T-helper 17 cell (primary cell): ENCODE measurements around the gene ACSL3. TPM values are rescaled to one million over a fixed set of nuclear protein-coding genes. Genes with fewer than 3 reads are reported as not detected.

Experiments
- ATAC-seq: fragments of 150-1000 bp; cut with Tn5 transposase; 2 replicates; pipeline ENCODE4 v1.10.0; 2021; ENCODE audit warnings: mild to moderate bottlenecking, moderate library complexity
- DNase-seq, 3 donors: peaks; one replicate each; pipeline versions ENCODE4 v3.0.0 to v3.0.0-alpha.2; 2020 to 2021
- H3K9me3 ChIP-seq: one replicate; pipeline ENCODE4 v1.7.0; 2013; ENCODE audit warnings: low read length, mild to moderate bottlenecking; ENCODE audit not compliant: control insufficient read depth, poor library complexity, severe bottlenecking
- H3K27ac Mint-ChIP-seq: one replicate; pipeline ENCODE4 v1.8.0; 2022; ENCODE audit warnings: mild to moderate bottlenecking, moderate library complexity, mixed read lengths
- H3K27me3 Mint-ChIP-seq: one replicate; pipeline ENCODE4 v1.8.0; 2022; ENCODE audit warnings: mixed read lengths
- H3K36me3 Mint-ChIP-seq: one replicate; pipeline ENCODE4 v1.8.0; 2022; ENCODE audit warnings: low read depth, mixed read lengths
- H3K4me1 Mint-ChIP-seq: one replicate; pipeline ENCODE4 v1.8.0; 2022; ENCODE audit warnings: mild to moderate bottlenecking, mixed read lengths
- H3K4me3 Mint-ChIP-seq: one replicate; pipeline ENCODE4 v1.8.0; 2022; ENCODE audit warnings: mild to moderate bottlenecking, moderate library complexity, mixed read lengths
- total RNA-seq, 4 donors: library from RNA in 2 of 4; stranded (reverse) in 2 of 4; gene quantifications; one replicate each; pipeline ENCODE4 v1.2.3 and lab custom pipeline; 2022 to 2026

ACSL3 gene
- total RNA-seq, 2 donors from 2014 or later: 56.2 to 65.7 TPM

DNA sequence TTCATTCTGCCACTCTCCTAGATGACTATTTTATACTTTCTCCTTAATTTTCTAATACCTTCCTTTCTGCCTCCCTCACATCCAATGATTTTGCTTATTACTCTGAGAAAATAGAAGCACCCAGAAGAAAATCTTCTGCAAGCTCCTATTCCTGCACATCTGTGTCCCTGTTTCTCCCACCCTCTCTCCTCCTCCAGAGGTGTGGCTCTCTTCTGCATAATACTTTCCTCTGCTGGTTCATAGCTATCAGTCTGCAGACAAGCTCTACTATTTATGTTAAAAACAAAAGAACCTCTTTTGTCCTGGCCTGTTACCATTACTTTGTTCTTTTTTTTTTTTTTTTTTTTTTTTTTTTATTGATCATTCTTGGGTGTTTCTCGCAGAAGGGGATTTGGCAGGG lies 34.3 kb downstream of the ACSL3 start:
- no peak overlapping the region for H3K27ac Mint-ChIP-seq
- ATAC-seq: no peak
- H3K9me3 ChIP-seq: no peaks in the 10 kb centered on the region
- H3K4me3 Mint-ChIP-seq: no peak overlapping the region
- H3K27me3 Mint-ChIP-seq: no peaks in the 10 kb centered on the region
- H3K36me3 Mint-ChIP-seq: no peaks in the 10 kb centered on the region
- peaks cover 24% of the 10 kb centered on the region for H3K4me1 Mint-ChIP-seq
- DNase-seq: no peak

DNA sequence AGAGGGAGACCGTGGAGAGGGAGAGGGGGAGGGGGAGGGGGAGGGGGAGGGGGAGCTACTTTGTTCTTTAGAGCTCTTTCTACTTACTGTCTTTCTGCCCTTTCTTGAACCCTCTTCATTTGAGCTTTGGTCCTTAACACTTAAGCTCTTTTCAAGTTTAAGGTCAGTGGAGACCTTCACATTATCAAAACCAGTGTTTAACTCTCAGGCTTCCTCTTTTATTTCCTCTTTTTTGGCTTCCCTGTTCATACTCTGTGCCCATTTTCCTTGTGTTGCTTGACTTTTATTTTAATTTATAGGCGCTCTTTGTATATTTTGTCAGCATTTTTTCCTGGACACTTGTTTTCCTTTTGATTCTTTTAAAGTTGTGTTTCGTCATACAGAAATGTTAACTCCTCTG lies 37.1 kb downstream of the ACSL3 start:
- no peak for DNase-seq
- ATAC-seq: no peak
- Mint-ChIP-seq H3K27ac (peak overlapping the region; percentile 59), H3K4me3 (no peak overlapping the region), H3K4me1 (peaks cover 29% of the 10 kb centered on the region), H3K27me3 (no peaks in the 10 kb centered on the region), H3K36me3 (peaks cover 2% of the 10 kb centered on the region)
- no peaks in the 10 kb centered on the region for H3K9me3 ChIP-seq

DNA sequence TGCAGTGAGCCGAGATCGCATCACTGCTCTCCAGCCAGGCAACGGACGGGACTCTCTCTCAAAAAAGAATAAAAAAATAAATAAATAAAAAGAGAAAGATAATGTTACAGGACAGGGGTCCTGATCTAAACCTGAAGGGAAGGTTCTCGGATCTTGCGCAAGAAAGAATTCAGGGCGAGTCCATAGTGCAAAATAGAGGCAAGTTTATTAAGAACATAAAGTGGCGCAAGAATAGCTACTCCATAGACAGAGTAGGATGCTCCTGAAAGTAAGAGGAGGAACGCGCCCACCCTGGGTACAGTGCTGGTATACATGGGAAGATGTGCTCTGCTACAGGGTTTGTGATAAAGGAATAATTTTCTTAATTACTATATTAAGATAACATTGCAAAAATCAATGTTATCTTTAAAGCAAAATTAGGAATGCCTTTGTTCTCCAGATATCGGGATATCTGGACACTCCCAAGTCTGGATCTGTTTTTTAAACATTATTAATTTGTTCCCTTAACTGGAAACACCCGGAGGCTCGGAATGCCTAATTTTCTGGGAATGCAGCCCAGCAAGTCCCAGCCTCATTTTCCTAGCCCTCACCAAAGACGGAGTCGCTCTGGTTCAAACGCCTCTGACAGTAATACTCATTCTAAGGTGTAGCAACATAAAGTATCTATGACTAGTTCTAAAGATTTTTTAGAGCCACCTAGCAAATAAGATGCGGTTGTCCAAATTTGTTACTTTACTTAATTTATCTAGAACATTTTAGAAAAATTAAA lies 38.8 kb downstream of the ACSL3 start:
- Mint-ChIP-seq H3K27ac (no peak overlapping the region), H3K4me3 (no peak overlapping the region), H3K27me3 (no peaks in the 10 kb centered on the region), H3K4me1 (peaks cover 23% of the 10 kb centered on the region), H3K36me3 (peaks cover 2% of the 10 kb centered on the region)
- no peaks in the 10 kb centered on the region for H3K9me3 ChIP-seq
- ATAC-seq (no peak), DNase-seq (no peak)

DNA sequence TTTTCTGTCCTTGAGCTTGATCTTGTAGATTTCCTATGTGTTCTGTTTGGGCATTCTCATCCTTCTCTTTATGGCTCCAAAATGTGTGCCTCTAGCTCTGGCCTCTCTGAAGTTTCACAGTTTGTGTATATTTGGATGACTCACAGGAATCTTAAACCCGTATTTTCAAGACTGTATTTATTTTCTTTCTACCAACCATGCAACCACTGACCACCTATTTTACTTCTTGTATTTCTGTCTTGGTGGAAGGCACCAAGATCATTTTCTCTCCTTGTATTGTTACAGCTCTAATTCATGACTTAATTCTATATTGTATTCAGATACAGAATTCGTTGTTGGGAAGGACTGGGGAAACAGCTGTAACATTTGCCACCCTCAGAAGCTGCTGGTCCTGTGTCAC lies 39.5 kb downstream of the ACSL3 start:
- H3K9me3 ChIP-seq: no peaks in the 10 kb centered on the region
- Mint-ChIP-seq H3K27me3 (no peaks in the 10 kb centered on the region), H3K36me3 (peaks cover 2% of the 10 kb centered on the region), H3K27ac (peak overlapping the region; percentile 74), H3K4me1 (peaks cover 20% of the 10 kb centered on the region), H3K4me3 (no peak overlapping the region)
- DNase-seq: no peak
- ATAC-seq: no peak

DNA sequence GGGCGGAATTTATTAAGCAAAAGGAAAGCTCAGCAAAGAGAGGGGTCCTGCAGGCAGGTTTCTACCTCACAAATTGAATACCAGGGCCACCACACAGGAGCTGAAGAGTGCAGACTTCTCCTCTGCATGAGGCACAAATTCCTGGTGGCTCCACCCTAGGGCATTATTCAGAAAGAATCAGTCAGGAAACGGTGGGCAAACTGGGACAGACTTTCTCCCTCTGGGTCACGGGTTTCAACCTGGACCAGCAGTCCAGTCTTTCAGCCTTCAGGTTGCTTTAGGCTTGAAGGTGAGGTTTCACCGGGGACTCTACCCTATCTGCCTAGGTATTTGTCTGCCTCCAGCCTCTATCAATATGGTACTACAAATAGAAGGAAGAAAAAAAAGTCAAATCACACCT lies 41.8 kb downstream of the ACSL3 start:
- Mint-ChIP-seq H3K27ac (no peak overlapping the region), H3K4me3 (no peak overlapping the region), H3K4me1 (peaks cover 28% of the 10 kb centered on the region), H3K36me3 (peaks cover 2% of the 10 kb centered on the region), H3K27me3 (no peaks in the 10 kb centered on the region)
- no peaks in the 10 kb centered on the region for H3K9me3 ChIP-seq
- DNase-seq (no peak), ATAC-seq (no peak)

DNA sequence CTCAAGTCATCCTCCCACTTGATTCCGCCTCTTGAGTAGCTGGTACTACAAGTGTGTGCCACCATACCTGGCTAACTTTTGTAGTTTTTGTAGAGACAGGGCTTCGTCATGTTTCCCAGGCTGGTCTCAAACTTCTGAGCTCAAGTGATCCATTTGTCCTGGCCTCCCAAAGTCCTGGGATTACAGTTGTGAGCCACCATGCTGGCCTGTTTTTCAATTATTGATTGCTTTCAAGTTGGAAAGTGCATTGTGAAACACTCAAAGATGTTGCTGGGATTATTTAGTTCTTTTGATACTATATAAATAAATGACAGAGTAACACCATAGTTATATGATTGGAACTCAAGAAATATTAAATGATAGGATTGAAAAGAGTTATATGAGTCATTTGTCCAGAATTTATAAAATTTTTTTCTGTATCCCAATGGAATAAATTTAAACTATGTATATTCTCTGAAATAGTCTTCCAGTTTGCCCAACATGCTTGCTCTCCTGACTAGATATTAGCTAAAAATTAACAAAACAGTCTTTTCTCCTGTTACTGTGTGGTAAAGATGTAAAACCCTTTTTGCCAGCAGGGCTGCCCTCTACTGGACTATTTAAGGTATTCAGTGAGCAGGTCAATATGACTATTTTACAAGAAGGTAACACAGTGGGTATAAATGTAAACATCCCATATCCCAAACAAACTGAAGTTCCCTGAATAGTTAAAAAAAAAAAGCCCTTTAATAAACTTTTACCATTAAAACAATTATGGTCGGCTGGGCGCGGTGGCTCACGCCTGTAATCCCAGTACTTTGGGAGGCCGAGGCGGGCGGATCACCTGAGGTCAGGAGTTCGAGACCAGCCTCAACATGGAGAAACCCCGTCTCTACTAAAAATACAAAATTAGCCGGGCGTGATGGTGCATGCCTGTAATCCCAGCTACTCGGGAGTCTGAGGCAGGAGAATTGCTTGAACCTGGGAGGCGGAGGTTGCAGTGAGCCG lies 42.7 kb downstream of the ACSL3 start:
- ATAC-seq: peak; percentile 78
- DNase-seq: no peak

DNA sequence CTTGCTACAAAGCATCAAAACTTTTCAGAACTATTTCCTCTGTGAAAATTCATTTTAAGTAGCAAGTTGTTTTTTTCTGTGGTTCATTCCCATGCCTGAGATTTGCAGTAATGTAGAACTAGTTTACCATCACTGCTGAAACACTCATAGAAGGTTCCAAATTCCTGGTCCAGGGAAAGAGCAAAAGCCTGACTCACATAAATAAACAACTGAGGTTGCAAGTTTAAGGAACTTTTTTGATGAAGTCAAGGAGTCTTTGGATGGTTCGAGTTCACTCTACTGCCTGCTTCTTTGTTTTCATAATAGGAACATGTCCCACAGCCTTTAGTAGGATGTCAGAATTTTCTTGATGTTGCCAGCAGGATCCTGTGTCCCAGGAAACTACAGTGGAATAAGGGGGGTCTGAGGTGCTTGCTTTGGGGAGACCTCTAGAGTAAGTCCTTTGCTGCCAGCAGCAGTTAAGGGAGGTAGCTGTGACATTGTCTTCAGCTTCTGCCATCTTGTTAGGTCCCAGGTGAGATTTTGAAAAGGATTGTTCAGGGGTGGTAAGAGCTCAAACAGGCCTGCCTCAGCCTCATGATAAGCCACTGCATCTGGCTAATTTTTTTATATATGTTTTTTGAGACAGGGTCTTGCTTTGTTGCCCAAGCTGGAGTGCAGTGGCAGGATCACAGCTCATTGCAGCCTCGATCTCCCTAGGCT lies 43.9 kb downstream of the ACSL3 start:
- ATAC-seq (no peak), DNase-seq (no peak)
- Mint-ChIP-seq H3K27me3 (no peaks in the 10 kb centered on the region), H3K4me1 (peaks cover 28% of the 10 kb centered on the region), H3K4me3 (no peak overlapping the region), H3K36me3 (peaks cover 2% of the 10 kb centered on the region), H3K27ac (no peak overlapping the region)
- no peaks in the 10 kb centered on the region for H3K9me3 ChIP-seq

More for the DNA sequence above, 42.7 kb downstream of the ACSL3 start:
- Mint-ChIP-seq H3K4me3 (no peak overlapping the region), H3K27ac (peak overlapping the region; percentile 16), H3K36me3 (peaks cover 2% of the 10 kb centered on the region), H3K27me3 (no peaks in the 10 kb centered on the region), H3K4me1 (peaks cover 28% of the 10 kb centered on the region)
- H3K9me3 ChIP-seq: no peaks in the 10 kb centered on the region

DNA sequence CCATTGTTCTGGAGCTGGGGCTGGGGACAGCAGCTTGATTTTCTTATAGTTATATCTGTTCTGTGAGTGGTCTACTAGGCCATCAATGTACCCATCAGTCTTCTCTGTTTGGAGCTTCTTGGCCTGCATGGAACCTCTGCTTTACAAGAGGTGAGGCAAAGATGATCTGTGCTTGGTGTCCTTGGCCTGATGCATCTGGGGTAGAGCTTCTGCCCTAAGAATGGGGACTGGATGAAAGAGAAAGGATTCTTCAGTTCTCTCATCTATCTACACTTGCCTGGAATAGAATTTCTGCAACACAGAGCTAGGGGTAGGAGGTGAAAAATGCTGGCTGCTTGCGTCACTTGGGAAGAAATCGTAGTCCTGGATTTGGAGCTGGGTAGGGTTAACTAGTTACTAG lies 46.2 kb downstream of the ACSL3 start:
- ATAC-seq (no peak), DNase-seq (no peak)
- no peaks in the 10 kb centered on the region for H3K9me3 ChIP-seq
- no peak overlapping the region for H3K4me3 Mint-ChIP-seq
- no peak overlapping the region for H3K27ac Mint-ChIP-seq
- peaks cover 24% of the 10 kb centered on the region for H3K4me1 Mint-ChIP-seq
- H3K27me3 Mint-ChIP-seq: no peaks in the 10 kb centered on the region
- no peaks in the 10 kb centered on the region for H3K36me3 Mint-ChIP-seq

DNA sequence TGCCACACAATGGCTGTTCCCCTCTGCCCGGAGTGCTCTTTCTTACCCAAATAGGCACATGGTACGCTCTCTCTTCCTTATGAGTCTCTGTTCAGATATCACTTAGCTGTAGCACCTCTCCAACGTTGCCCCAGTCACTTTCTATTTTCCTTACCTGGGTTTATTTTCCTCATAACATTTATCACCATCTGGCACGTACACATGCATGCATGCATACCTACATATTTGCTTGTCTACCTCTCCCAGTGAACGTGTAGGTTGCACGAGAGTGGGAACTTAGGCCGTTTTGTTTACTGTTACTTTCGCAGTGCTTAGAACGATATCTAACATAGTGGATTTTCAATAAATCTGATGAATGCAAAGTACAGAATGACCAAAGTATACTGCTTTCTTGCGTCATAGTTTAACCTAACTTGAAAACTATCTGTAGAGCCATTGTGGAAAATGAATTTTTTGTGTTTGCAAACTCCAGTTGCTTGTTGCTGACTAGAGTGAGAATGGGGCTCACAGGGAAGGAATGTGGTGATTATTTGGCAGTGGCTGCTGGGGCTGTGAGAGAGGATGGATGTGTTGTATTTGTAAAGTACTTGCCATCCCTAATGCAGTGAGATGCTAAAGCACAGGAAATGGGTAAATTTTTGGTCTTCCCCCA lies 47.1 kb downstream of the ACSL3 start:
- no peak for DNase-seq
- Mint-ChIP-seq H3K4me1 (peaks cover 25% of the 10 kb centered on the region), H3K27ac (no peak overlapping the region), H3K36me3 (no peaks in the 10 kb centered on the region), H3K27me3 (no peaks in the 10 kb centered on the region), H3K4me3 (no peak overlapping the region)
- H3K9me3 ChIP-seq: no peaks in the 10 kb centered on the region
- no peak for ATAC-seq

DNA sequence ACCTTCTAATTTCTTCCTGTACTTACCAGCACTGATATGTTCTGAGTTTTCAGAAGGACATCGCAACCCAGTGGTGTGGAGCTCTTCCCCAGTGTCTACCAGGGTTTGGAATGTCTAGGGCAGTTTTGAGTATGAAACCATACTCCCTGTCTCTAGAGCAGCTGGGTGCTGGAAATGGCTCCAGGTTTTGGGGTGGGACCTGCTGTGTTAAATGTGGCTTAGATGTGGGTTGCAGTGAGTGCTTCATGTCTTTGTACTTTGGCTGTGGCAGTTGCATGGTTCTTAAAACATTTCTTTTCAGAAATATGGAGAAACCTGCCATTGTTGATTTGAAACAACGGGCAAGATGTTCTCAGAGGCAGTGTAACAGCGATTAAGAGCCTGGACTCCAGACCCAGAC lies 48.5 kb downstream of the ACSL3 start:
- H3K4me3 Mint-ChIP-seq: no peak overlapping the region
- H3K4me1 Mint-ChIP-seq: peaks cover 30% of the 10 kb centered on the region
- H3K9me3 ChIP-seq: no peaks in the 10 kb centered on the region
- DNase-seq (no peak), ATAC-seq (no peak)
- no peak overlapping the region for H3K27ac Mint-ChIP-seq
- H3K36me3 Mint-ChIP-seq: no peaks in the 10 kb centered on the region
- H3K27me3 Mint-ChIP-seq: no peaks in the 10 kb centered on the region

DNA sequence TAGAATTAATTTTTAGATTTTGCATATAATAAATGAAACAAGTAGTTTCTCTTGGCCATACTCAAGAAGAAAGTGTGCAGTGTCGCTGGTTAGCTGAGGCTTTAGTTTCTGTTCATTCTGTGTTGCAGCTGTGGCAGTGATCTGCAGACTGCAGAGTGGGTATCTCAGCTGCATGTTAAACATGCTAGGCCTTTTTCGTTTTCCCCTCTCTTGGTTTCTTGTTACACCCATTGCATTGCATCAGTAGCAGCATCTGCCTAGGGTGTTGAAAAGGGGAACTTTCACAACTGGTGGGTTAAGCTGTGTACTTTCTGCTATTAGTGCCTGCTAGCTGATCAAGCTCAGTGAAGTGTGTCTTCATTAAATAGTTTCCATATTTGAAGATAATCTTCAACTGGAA lies 51.3 kb downstream of the ACSL3 start:
- peak; percentile 66 for ATAC-seq

DNA sequence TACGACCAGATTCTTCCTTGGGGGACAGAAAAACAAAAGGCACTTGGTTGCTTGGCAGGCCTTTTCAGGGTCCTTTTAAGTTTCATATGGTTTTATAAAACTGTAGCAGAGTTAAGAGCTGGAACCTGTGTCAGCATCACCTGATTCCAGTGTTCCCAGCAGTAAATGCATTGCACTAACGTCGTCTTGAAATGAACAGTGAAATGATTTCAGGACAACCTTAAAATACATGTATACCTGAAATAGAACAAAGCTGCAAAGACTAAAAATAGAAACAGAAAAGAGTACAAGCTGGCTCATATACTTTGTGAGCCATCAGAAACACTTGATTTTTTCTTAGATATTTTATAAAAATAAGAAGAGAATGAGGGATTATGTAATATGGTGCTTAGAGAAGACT lies 51.9 kb downstream of the ACSL3 start:
- H3K9me3 ChIP-seq: no peaks in the 10 kb centered on the region
- Mint-ChIP-seq H3K27ac (no peak overlapping the region), H3K27me3 (no peaks in the 10 kb centered on the region), H3K4me1 (peaks cover 20% of the 10 kb centered on the region), H3K4me3 (no peak overlapping the region), H3K36me3 (no peaks in the 10 kb centered on the region)
- ATAC-seq (no peak), DNase-seq (no peak)

More for the DNA sequence above, 51.3 kb downstream of the ACSL3 start:
- Mint-ChIP-seq H3K27me3 (no peaks in the 10 kb centered on the region), H3K36me3 (no peaks in the 10 kb centered on the region), H3K27ac (no peak overlapping the region), H3K4me3 (no peak overlapping the region), H3K4me1 (peaks cover 21% of the 10 kb centered on the region)
- DNase-seq: no peak
- H3K9me3 ChIP-seq: no peaks in the 10 kb centered on the region
